Measurements from ENCODE around the gene JPH4. TPM values are rescaled to one million over a fixed set of nuclear protein-coding genes. Genes with fewer than 3 reads are reported as not detected.

The JPH4 gene
- total and polyA plus RNA-seq, 2 donors (not counting 3 experiments of a cell fraction or from before 2014, with no cell fraction given), result 0.06 TPM; not detected in 1

GRCh38 chr14:23550812-23551265, 27.8 kb downstream of the JPH4 start:
- FAIRE-seq (no peak), DNase-seq (ENCODE audit: low read depth, low spot score) (no peak)
- Histone ChIP-seq H3K27me3 (ENCODE audit: control insufficient read depth in 2 of 2, insufficient read depth in 2 of 2, low read length in 2 of 2) (peaks cover 23 to 25% of the 10 kb centered on the region in 2 experiments), H3K4me2 (ENCODE audit: insufficient read depth, low read length) (peak overlapping the region; percentile 87), H3K27ac (ENCODE audit: insufficient read depth, low read depth, low read length) (no peak overlapping the region), H4K20me1 (replicated peaks; ENCODE audit: control insufficient read depth, extremely low read depth, insufficient read depth, low read length) (no peaks in the 10 kb centered on the region), H3K36me3 (ENCODE audit: control insufficient read depth in 2 of 2, extremely low read depth in 1 of 2, insufficient read depth in 2 of 2, low read length in 2 of 2) (no peaks in the 10 kb centered on the region), H3K9me3 (replicated peaks; ENCODE audit: control insufficient read depth, insufficient read depth, low read length) (no peaks in the 10 kb centered on the region), H3K4me3 (replicated peaks in 1 of 3; ENCODE audit: insufficient read depth in 1 of 3, low read depth in 1 of 3, low read length in 3 of 3) (peak overlapping the region; percentile 47 to 84 (median 77)), H3K9me1 (replicated peaks; ENCODE audit: control insufficient read depth, extremely low read depth, insufficient read depth, low read length) (no peaks in the 10 kb centered on the region), H3K9ac (replicated peaks; ENCODE audit: extremely low read depth, insufficient read depth, low read length) (no peak overlapping the region), H3K79me2 (ENCODE audit: control insufficient read depth, insufficient read depth, low read length) (no peaks in the 10 kb centered on the region), H3K4me1 (ENCODE audit: control insufficient read depth, extremely low read depth, insufficient read depth, low read length) (peaks cover 10% of the 10 kb centered on the region), H2AFZ (ENCODE audit: low read depth, low read length) (peak overlapping the region; percentile 97)
- peak; percentile 62 for TF ChIP-seq EZH2 (IDR thresholded peaks at IDR 0.05; ENCODE audit: borderline replicate concordance, low read depth, low read length, severe bottlenecking)
- TF ChIP-seq CTCF (IDR thresholded peaks at IDR 0.05; ENCODE audit: extremely low read depth in 1 of 2, insufficient read depth in 1 of 2, low read depth in 1 of 2, low read length in 2 of 2), result no peak
- BruUV-seq (replicated peaks), result no TSS peak
- CTCF ChIA-PET, result interaction anchor here (1.1 to 1.5 kb wide), 4 partner anchors 9 to 72 kb away, joined by 3 to 4 read pairs (median 4); no protein-coding TSS in a partner anchor
- intact Hi-C loops (cut with micrococcal nuclease), result no loop called here
- dilution Hi-C loops (cut with MboI; ENCODE audit: extremely low pct_ligation_motif_present, low sequenced_read_pairs), result no loop called here
- POLR2A ChIA-PET, result no interaction called here

DNA sequence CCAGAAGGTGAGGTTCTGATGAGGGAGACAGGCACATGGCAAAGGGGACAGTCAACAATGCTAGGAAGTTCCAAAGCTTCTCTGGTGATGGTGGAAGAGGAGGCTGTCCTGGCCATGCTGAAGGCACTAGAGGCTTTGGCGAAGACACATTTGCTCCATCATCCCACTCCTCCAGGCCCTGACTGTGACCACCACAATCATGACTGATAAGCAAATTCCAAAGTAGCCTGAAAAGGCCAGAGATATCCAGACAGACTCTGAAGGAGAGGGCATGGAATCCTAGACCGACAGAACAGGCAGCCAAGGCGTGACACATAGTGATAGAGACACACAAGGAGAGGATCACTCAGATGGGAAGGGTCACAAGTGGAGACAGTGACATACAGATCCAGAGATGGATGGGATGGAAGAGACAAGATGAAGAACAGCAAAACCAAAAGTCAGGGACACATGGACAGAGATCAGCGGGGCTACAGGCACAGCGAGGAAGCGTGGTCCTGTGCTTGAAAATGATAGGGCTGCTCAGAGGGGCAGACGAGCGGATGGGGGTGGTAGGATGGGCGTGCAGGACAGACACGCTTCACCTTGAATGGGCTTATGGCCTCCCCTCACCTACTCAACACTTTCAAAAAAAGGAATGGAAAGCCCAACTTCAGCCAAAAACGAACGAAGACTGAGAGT, 28.3 kb downstream of the JPH4 start:
- Histone ChIP-seq H3K9me3 (replicated peaks; ENCODE audit: control insufficient read depth, insufficient read depth, low read length) (no peaks in the 10 kb centered on the region), H3K79me2 (ENCODE audit: control insufficient read depth, insufficient read depth, low read length) (no peaks in the 10 kb centered on the region), H3K27ac (ENCODE audit: insufficient read depth, low read depth, low read length) (no peak overlapping the region), H3K36me3 (ENCODE audit: control insufficient read depth in 2 of 2, extremely low read depth in 1 of 2, insufficient read depth in 2 of 2, low read length in 2 of 2) (no peaks in the 10 kb centered on the region), H3K9me1 (replicated peaks; ENCODE audit: control insufficient read depth, extremely low read depth, insufficient read depth, low read length) (no peaks in the 10 kb centered on the region), H3K4me2 (ENCODE audit: insufficient read depth, low read length) (peak overlapping the region; percentile 87), H3K9ac (replicated peaks; ENCODE audit: extremely low read depth, insufficient read depth, low read length) (no peak overlapping the region), H4K20me1 (replicated peaks; ENCODE audit: control insufficient read depth, extremely low read depth, insufficient read depth, low read length) (no peaks in the 10 kb centered on the region), H3K27me3 (ENCODE audit: control insufficient read depth in 2 of 2, insufficient read depth in 2 of 2, low read length in 2 of 2) (peaks cover 23 to 25% of the 10 kb centered on the region in 2 experiments), H3K4me3 (replicated peaks in 1 of 3; ENCODE audit: insufficient read depth in 1 of 3, low read depth in 1 of 3, low read length in 3 of 3) (peak overlapping the region; percentile 47 to 84 (median 77)), H3K4me1 (ENCODE audit: control insufficient read depth, extremely low read depth, insufficient read depth, low read length) (peaks cover 9% of the 10 kb centered on the region), H2AFZ (ENCODE audit: low read depth, low read length) (peak overlapping the region; percentile 97)
- DNase-seq (ENCODE audit: low read depth, low spot score) (no peak), FAIRE-seq (no peak)
- TF ChIP-seq FOS (IDR thresholded peaks at IDR 0.05; ENCODE audit: borderline replicate concordance, insufficient read depth, low read length) (no peak), EZH2 (IDR thresholded peaks at IDR 0.05; ENCODE audit: borderline replicate concordance, low read depth, low read length, severe bottlenecking) (no peak), CTCF (IDR thresholded peaks at IDR 0.05; ENCODE audit: extremely low read depth in 1 of 2, insufficient read depth in 1 of 2, low read depth in 1 of 2, low read length in 2 of 2) (no peak), POLR2A (IDR thresholded peaks at IDR 0.05; ENCODE audit: low read depth, low read length) (no peak), POLR2AphosphoS5 (IDR thresholded peaks at IDR 0.05; ENCODE audit: insufficient read depth, low read depth, low read length) (no peak), MAX (IDR thresholded peaks at IDR 0.05; ENCODE audit: insufficient read depth, insufficient read length) (no peak), MYC (IDR thresholded peaks at IDR 0.05; ENCODE audit: low read depth, low read length) (no peak), GATA2 (IDR thresholded peaks at IDR 0.05; ENCODE audit: insufficient read depth, insufficient read length, low read depth, low read length) (no peak), JUN (IDR thresholded peaks at IDR 0.05; ENCODE audit: borderline replicate concordance, insufficient read depth, insufficient read length, low read depth) (no peak)
- intact Hi-C loops (cut with micrococcal nuclease) (no loop called here), dilution Hi-C loops (cut with MboI; ENCODE audit: extremely low pct_ligation_motif_present, low sequenced_read_pairs) (no loop called here)
- BruUV-seq (replicated peaks), result no TSS peak
- ChIA-PET CTCF (interaction anchor here (1.1 to 4.5 kb wide), 5 partner anchors 9 to 72 kb away, joined by 3 to 24 read pairs (median 4); no protein-coding TSS in a partner anchor), POLR2A (no interaction called here)
